SK-N-SH treated with all-trans-retinoic acid at 6 μM for 48 hours (cell line): Measurements from ENCODE around the gene RECQL5.

Source experiments
- ATAC-seq: fragments of 200-7000 bp; cut with Tn5 transposase; 3 replicates; pipeline ENCODE4 v1.9.1; 2020; ENCODE audit warnings: mild to moderate bottlenecking, moderate library complexity
- ARNTL ChIP-seq: fragments of 450-650 bp; formaldehyde crosslinking; IDR thresholded peaks from 2 replicates; pipeline ENCODE4 v1.5.0; 2020; ENCODE audit warnings: low read depth, mild to moderate bottlenecking, moderate library complexity, borderline replicate concordance
- BACH2 ChIP-seq: fragments of 250-450 bp; sonication (Bioruptor Pico); IDR thresholded peaks from 2 replicates; pipeline ENCODE4 v1.9.0; 2021; ENCODE audit warnings: mild to moderate bottlenecking, borderline replicate concordance
- CREB5 ChIP-seq: fragments of 250-450 bp; sonication (Bioruptor Pico); IDR thresholded peaks from 2 replicates; pipeline ENCODE4 v1.5.1; 2020; ENCODE audit warnings: low read depth, mild to moderate bottlenecking, moderate library complexity
- CSDC2 ChIP-seq: fragments of 250-450 bp; sonication (Bioruptor Pico); IDR thresholded peaks from 2 replicates; pipeline ENCODE4 v1.5.0; 2020; ENCODE audit warnings: mild to moderate bottlenecking, moderate library complexity
- ESRRG ChIP-seq: fragments of 250-450 bp; sonication (Bioruptor Pico); IDR thresholded peaks from 2 replicates; pipeline ENCODE4 v1.6.1; 2021; ENCODE audit warnings: mild to moderate bottlenecking
- GLIS3 ChIP-seq: fragments of 250-450 bp; sonication (Bioruptor Pico); IDR thresholded peaks from 2 replicates; pipeline ENCODE4 v1.5.0; 2020; ENCODE audit warnings: mild to moderate bottlenecking, moderate library complexity
- ISL1 ChIP-seq: fragments of 250-450 bp; sonication (Bioruptor Pico); IDR thresholded peaks from 2 replicates; pipeline ENCODE4 v2.1.2; 2022; ENCODE audit warnings: mild to moderate bottlenecking, moderate library complexity
- PATZ1 ChIP-seq: fragments of 250-450 bp; sonication (Bioruptor Pico); IDR thresholded peaks from 2 replicates; pipeline ENCODE4 v1.8.0; 2020; ENCODE audit warnings: mild to moderate bottlenecking, moderate library complexity, borderline replicate concordance
- PPARA ChIP-seq: fragments of 250-450 bp; sonication (Bioruptor Pico); IDR thresholded peaks from 2 replicates; pipeline ENCODE4 v1.5.0; 2020; ENCODE audit warnings: mild to moderate bottlenecking, borderline replicate concordance
- RARB ChIP-seq: fragments of 250-450 bp; sonication (Bioruptor Pico); IDR thresholded peaks from 2 replicates; pipeline ENCODE4 v1.8.0; 2021; ENCODE audit warnings: mild to moderate bottlenecking, moderate library complexity
- SNAI2 ChIP-seq: fragments of 250-450 bp; sonication (Bioruptor Pico); IDR thresholded peaks from 2 replicates; pipeline ENCODE4 v1.5.0; 2020; ENCODE audit warnings: mild to moderate bottlenecking, moderate library complexity
- TOX ChIP-seq: fragments of 250-450 bp; sonication (Bioruptor Pico); IDR thresholded peaks from 2 replicates; pipeline ENCODE4 v1.8.0; 2021; ENCODE audit warnings: mild to moderate bottlenecking, moderate library complexity, borderline replicate concordance
- TSHZ2 ChIP-seq: fragments of 250-450 bp; sonication (Bioruptor Pico); IDR thresholded peaks from 2 replicates; pipeline ENCODE4 v1.5.0; 2020; ENCODE audit warnings: mild to moderate bottlenecking, moderate library complexity
- ZC3H10 ChIP-seq: fragments of 250-450 bp; sonication (Bioruptor Pico); IDR thresholded peaks from 2 replicates; pipeline ENCODE4 v1.5.1; 2021; ENCODE audit warnings: mild to moderate bottlenecking, moderate library complexity
- ZFP3 ChIP-seq: fragments of 250-450 bp; sonication (Bioruptor Pico); IDR thresholded peaks from 2 replicates; pipeline ENCODE4 v1.5.0; 2020; ENCODE audit warnings: mild to moderate bottlenecking, moderate library complexity
- ZFP30 ChIP-seq: fragments of 450-650 bp; formaldehyde crosslinking; IDR thresholded peaks from 2 replicates; pipeline ENCODE4 v1.5.0; 2022; ENCODE audit warnings: mild to moderate bottlenecking, moderate library complexity
- ZNF565 ChIP-seq: fragments of 450-650 bp; formaldehyde crosslinking; conservative IDR thresholded peaks from 2 replicates; pipeline ENCODE4 v1.5.0; 2020; ENCODE audit warnings: low read depth, mild to moderate bottlenecking, moderate library complexity
- ZNF70 ChIP-seq: fragments of 450-650 bp; formaldehyde crosslinking; IDR thresholded peaks from 2 replicates; pipeline ENCODE4 v1.5.0; 2020; ENCODE audit warnings: mild to moderate bottlenecking, moderate library complexity
- ZNF8 ChIP-seq: fragments of 450-650 bp; formaldehyde crosslinking; IDR thresholded peaks from 2 replicates; pipeline ENCODE4 v1.5.0; 2020; ENCODE audit warnings: mild to moderate bottlenecking, moderate library complexity
- TF ChIP-seq, protein P1 (sequence below): fragments of 250-450 bp; sonication (Bioruptor Pico); IDR thresholded peaks from 2 replicates; pipeline ENCODE4 v1.5.1; 2021; ENCODE audit warnings: mild to moderate bottlenecking, moderate library complexity
- TF ChIP-seq, protein P2 (sequence below): fragments of 250-450 bp; sonication (Bioruptor Pico); IDR thresholded peaks from 2 replicates; pipeline ENCODE4 v1.8.0; 2021; ENCODE audit warnings: low read depth, mild to moderate bottlenecking, moderate library complexity, borderline replicate concordance

RECQL5 gene

DNA sequence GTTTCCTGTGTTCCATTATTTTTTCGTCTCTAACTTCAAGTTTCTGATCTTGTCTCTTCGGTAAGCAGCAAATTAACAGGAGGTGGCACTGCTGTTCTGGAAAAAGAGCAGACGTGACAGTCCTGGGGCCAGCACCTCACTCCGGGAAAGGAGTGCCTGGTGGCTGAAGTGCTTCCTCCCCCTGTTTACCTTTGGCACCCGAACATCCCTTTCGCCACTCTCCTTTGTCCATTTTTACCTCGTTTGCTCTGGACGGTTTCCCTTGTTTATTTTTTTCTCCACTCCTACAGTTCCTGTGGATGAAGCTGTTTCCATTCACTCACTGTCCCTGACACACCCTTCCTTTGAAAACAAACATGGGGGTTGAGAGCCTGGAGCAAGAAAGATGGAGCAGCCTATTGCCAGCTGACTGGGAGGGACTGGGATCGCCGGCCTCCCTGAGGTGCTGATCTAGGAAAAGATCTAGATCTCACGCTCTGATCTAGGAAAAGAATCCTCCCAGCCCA, 12.8 kb upstream of the RECQL5 start:
- TF ChIP-seq ZNF565 (CRISPR knock-in tag) (no peak), ZNF70 (no peak), PPARA (CRISPR knock-in tag) (no peak), BACH2 (no peak), ZFP30 (CRISPR knock-in tag) (no peak), ZC3H10 (CRISPR knock-in tag) (no peak), TSHZ2 (CRISPR knock-in tag) (no peak), GLIS3 (CRISPR knock-in tag) (no peak), CREB5 (no peak), PATZ1 (CRISPR knock-in tag) (no peak), ARNTL (CRISPR knock-in tag) (no peak), ISL1 (CRISPR knock-in tag) (no peak), ESRRG (CRISPR knock-in tag) (no peak), RARB (CRISPR knock-in tag) (no peak)
- TF ChIP-seq, protein P1, sequence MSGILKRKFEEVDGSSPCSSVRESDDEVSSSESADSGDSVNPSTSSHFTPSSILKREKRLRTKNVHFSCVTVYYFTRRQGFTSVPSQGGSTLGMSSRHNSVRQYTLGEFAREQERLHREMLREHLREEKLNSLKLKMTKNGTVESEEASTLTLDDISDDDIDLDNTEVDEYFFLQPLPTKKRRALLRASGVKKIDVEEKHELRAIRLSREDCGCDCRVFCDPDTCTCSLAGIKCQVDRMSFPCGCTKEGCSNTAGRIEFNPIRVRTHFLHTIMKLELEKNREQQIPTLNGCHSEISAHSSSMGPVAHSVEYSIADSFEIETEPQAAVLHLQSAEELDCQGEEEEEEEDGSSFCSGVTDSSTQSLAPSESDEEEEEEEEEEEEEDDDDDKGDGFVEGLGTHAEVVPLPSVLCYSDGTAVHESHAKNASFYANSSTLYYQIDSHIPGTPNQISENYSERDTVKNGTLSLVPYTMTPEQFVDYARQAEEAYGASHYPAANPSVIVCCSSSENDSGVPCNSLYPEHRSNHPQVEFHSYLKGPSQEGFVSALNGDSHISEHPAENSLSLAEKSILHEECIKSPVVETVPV (CRISPR knock-in tag): no peak
- TF ChIP-seq, protein P2, sequence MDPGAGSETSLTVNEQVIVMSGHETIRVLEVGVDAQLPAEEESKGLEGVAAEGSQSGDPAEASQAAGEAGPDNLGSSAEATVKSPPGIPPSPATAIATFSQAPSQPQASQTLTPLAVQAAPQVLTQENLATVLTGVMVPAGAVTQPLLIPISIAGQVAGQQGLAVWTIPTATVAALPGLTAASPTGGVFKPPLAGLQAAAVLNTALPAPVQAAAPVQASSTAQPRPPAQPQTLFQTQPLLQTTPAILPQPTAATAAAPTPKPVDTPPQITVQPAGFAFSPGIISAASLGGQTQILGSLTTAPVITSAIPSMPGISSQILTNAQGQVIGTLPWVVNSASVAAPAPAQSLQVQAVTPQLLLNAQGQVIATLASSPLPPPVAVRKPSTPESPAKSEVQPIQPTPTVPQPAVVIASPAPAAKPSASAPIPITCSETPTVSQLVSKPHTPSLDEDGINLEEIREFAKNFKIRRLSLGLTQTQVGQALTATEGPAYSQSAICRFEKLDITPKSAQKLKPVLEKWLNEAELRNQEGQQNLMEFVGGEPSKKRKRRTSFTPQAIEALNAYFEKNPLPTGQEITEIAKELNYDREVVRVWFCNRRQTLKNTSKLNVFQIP: no peak
- no peak for ATAC-seq

- ATAC-seq: no peak
These were observed 9.5 kb upstream of the RECQL5 start for GRCh38 chr17:75676461-75676860.

DNA sequence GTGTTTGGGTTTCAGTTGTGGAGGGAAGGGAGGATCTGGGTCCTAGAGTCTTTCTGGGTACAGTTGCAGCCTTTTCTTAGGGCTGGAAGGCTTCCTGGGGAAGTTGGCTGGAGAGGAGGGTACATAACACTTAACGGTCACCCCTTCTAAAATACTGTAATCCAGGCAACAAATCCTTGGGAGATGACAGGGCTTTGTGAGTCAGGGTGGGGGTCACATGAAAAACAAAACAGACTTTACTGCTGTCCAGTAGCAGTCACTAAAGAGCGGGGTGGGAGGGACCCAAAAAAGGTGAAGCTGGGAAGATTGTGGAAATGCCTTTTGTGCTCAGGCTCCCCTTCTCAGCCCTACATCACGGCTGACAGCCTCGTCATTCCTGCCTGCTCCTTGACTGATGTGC, 6.5 kb upstream of the RECQL5 start:
- ATAC-seq: no peak
- TF ChIP-seq SNAI2 (CRISPR knock-in tag) (no peak), ZNF565 (CRISPR knock-in tag) (no peak), TOX (CRISPR knock-in tag) (no peak), CSDC2 (CRISPR knock-in tag) (no peak), CREB5 (no peak), GLIS3 (CRISPR knock-in tag) (no peak), PPARA (CRISPR knock-in tag) (no peak), ZFP3 (CRISPR knock-in tag) (no peak), ARNTL (CRISPR knock-in tag) (no peak), ESRRG (CRISPR knock-in tag) (no peak), ZC3H10 (CRISPR knock-in tag) (no peak)
- TF ChIP-seq, all 23 proteins: peak for 0

More at GRCh38 chr17:75676461-75676860, 9.5 kb upstream of the RECQL5 start:
- TF ChIP-seq, protein P1 (CRISPR knock-in tag): no peak
- TF ChIP-seq CSDC2 (CRISPR knock-in tag) (no peak), ZNF8 (CRISPR knock-in tag) (no peak), ZC3H10 (CRISPR knock-in tag) (no peak), ZNF70 (no peak), SNAI2 (CRISPR knock-in tag) (no peak)
